Keratinocyte (primary cell): ENCODE data around the gene LRRIQ4.

Experiments
- EZH2 ChIP-seq: IDR thresholded peaks from one replicate; pipeline ENCODE4 v1.6.1; 2012; ENCODE audit warnings: inconsistent platforms, mild to moderate bottlenecking, low read length, moderate library complexity
- TF ChIP-seq, protein P1 (sequence below), 3 experiments: IDR thresholded peaks in 1 of 3; conservative IDR thresholded peaks in 1 of 3; optimal IDR thresholded peaks in 1 of 3; 2 replicates in 2 of 3; 3 replicates in 1 of 3; pipeline versions ENCODE3 to v1.5.1; 2011; ENCODE audit warnings: low read length in 3 of 3, mild to moderate bottlenecking in 3 of 3, moderate library complexity in 2 of 3, control low read depth in 1 of 3, inconsistent platforms in 1 of 3; ENCODE audit not compliant: insufficient read depth in 2 of 3; ENCODE audit errors: extremely low read depth in 1 of 3

DNA sequence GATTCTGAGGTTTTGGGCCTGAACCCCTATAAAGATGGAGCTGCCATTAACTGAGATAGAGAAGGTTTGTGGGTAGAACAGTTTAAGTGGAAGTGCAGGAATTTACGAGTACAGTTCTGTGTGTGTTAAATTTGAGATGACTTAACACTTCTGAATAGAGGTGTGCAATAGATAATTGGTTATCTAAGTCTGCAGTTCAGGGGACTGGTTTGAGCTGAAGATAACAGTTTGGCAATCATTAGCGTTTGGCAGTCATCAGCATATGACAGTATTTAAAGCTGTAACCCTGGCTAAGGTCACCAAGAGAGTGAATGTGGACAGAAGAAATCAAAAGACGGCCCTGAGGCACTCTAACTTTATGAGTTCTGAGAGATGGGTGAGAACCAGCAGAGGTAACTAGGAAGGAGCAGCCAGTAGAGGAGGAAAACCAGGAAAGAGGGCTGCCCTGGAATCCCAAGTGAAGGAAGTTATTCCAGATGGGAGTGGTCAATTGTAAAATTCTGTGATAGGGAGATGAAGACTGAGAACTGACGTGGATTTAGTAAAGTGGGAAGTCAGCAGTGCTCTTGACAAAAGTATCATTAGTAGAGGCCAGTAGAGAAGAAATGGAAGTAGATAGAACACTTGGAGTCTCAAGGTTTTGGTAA lies 31.3 kb upstream of the LRRIQ4 start:
- TF ChIP-seq, protein P1, sequence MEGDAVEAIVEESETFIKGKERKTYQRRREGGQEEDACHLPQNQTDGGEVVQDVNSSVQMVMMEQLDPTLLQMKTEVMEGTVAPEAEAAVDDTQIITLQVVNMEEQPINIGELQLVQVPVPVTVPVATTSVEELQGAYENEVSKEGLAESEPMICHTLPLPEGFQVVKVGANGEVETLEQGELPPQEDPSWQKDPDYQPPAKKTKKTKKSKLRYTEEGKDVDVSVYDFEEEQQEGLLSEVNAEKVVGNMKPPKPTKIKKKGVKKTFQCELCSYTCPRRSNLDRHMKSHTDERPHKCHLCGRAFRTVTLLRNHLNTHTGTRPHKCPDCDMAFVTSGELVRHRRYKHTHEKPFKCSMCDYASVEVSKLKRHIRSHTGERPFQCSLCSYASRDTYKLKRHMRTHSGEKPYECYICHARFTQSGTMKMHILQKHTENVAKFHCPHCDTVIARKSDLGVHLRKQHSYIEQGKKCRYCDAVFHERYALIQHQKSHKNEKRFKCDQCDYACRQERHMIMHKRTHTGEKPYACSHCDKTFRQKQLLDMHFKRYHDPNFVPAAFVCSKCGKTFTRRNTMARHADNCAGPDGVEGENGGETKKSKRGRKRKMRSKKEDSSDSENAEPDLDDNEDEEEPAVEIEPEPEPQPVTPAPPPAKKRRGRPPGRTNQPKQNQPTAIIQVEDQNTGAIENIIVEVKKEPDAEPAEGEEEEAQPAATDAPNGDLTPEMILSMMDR (optimal IDR thresholded peaks at IDR 0.05 in 1 of 3, IDR thresholded peaks at IDR 0.05 in 1 of 3, conservative IDR thresholded peaks at IDR 0.05 in 1 of 3; ENCODE audit: extremely low read depth in 1 of 3, insufficient read depth in 2 of 3, low read length in 3 of 3) = no peak
- TF ChIP-seq EZH2 = no peak
